Gastrocnemius medialis (tissue), 4 donors: Measurements from ENCODE around the gene CTRB2.
"Not testable (repeated sequence)": the region's sequence is repeated elsewhere in the genome, so short reads cannot be mapped to it uniquely, and the experiment has no call there.

Experiments used
- CTCF ChIP-seq, 5 experiments: fragments of 450-650 bp in 3 of 5; fragments of 200-600 bp in 2 of 5; sonication (generic) in 2 of 5; IDR thresholded peaks in 4 of 5; conservative IDR thresholded peaks in 1 of 5; 1 replicate in 4 of 5; 2 replicates in 1 of 5; pipeline ENCODE4 v1.5.1; 2016 to 2019; ENCODE audit warnings: antibody characterized with exemption in 5 of 5, mild to moderate bottlenecking in 3 of 5, moderate library complexity in 3 of 5
- POLR2A ChIP-seq, 2 donors: fragments of 450-650 bp; IDR thresholded peaks; one replicate each; pipeline ENCODE4 v1.6.1; 2017; ENCODE audit warnings: antibody characterized with exemption in 2 of 2, mild to moderate bottlenecking in 2 of 2, moderate library complexity in 2 of 2

GRCh38 chr16:75242436-75243078 is 35.6 kb upstream of the CTRB2 start:
- not testable (repeated sequence) for TF ChIP-seq CTCF (IDR thresholded peaks at IDR 0.05 in 4 of 5, conservative IDR thresholded peaks at IDR 0.05 in 1 of 5); POLR2A (IDR thresholded peaks at IDR 0.05)
